ENCODE results near the gene NCF1. TPM values are rescaled to one million over a fixed set of nuclear protein-coding genes. Genes with fewer than 3 reads are reported as not detected.
A peak's percentile ranks its signal among the peaks of the same experiment; 100 is the strongest.
"Not testable (repeated sequence)": the region's sequence is repeated elsewhere in the genome, so short reads cannot be mapped to it uniquely, and the experiment has no call there.

Gene NCF1
- total and polyA plus RNA-seq, 8 donors: 0.32 to 4.6 (median 1.1) TPM; not detected in 1

DNA sequence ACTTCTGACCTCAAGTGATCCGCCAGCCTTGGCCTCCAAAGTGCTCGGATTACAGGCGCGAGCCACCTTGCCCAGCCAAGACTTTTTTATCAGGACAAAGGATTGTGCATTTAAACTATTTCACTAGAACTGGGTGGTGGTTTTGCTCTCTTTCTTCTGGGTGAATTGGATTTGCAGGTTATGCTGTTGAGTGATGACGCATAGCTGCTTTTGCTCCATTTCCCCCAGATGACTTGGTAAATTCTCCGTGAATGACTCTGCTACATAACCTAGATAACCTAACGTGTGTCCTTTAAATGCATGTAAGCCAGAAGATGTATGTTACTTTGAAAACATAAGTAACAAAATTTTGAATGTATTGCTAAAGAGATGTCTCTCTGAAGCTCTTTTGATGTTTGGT lies 15.5 kb upstream of the NCF1 start:
- H3K4me1 ChIP-seq; ATAC-seq; H3K36me3 ChIP-seq; H3K27ac ChIP-seq; FAIRE-seq; intact Hi-C loops (cut with DNase I); H3K27me3 ChIP-seq; DNase-seq; H3K9me3 ChIP-seq; H3K4me3 ChIP-seq: not testable (repeated sequence)
- no CpG with 5 or more reads among the region's 7 CpGs for WGBS, 2 donors

DNA sequence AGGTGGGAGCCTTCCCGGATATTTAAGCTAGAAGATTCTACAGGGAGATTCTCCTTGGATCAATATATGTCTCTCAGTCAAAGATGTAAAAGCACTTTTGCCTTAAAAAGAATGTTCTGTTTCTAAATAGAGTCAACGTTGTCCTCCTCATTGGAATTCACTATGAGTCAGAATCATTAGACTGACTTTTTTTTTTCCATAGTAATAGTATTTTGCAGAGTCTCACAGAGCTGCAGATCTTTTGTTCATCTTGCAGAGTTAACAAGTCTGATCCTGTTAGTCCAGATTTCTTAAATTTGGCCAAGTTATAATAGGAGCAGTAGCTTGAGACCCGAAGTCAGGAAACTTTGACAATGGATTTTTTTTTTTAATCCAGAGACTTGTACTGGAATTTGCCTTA lies 14.8 kb upstream of the NCF1 start:
- no CpG with 5 or more reads among the region's 3 CpGs for WGBS, 2 donors
- H3K27ac ChIP-seq; FAIRE-seq; H3K9me3 ChIP-seq; H3K4me1 ChIP-seq; H3K27me3 ChIP-seq; H3K36me3 ChIP-seq; H3K4me3 ChIP-seq; intact Hi-C loops (cut with DNase I); DNase-seq: not testable (repeated sequence)
- peak in 1 of 4 donors; percentile 22 for ATAC-seq

DNA sequence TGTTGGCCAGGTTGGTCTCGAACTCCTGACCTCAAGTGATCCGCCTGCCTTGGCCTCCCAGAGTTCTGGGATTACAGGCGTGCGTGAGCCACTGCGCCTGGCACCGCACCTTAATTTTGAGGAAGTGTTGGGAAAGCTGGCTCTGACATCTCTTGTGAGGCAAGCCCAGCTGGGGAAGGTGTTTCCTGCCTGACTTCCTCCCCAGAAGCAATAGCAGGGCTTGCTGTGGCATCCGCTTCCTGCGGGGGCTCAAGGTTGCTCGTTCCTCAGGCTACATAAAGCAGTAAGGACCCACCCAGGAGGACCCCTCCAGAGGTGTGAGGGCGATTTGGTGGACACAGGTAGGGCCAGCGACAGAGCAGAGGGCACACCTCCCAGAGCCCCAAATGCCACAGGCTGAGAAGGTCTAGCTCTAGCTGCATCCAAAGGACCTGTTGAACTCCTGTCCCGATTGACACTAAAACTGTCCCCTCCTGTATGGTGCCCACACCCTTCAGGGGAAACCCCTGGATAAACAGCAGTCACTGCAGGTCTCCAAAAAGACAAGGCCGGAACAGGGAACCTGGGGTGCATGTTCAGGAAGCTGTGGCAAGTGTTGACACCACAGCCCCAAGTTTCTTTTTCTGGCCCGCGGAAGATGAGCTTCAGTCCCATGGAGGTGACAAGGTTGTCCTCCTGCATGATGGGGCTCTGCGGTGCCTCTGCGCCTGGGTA lies 8.4 kb upstream of the NCF1 start:
- H3K36me3 ChIP-seq; H3K27me3 ChIP-seq; intact Hi-C loops (cut with DNase I); H3K9me3 ChIP-seq; H3K27ac ChIP-seq; H3K4me1 ChIP-seq; H3K4me3 ChIP-seq; FAIRE-seq; DNase-seq: not testable (repeated sequence)
- no CpG with 5 or more reads among the region's 17 CpGs for WGBS, 2 donors
- ATAC-seq: peak in 3 of 4 donors; percentile 23 to 46 (median 33)

DNA sequence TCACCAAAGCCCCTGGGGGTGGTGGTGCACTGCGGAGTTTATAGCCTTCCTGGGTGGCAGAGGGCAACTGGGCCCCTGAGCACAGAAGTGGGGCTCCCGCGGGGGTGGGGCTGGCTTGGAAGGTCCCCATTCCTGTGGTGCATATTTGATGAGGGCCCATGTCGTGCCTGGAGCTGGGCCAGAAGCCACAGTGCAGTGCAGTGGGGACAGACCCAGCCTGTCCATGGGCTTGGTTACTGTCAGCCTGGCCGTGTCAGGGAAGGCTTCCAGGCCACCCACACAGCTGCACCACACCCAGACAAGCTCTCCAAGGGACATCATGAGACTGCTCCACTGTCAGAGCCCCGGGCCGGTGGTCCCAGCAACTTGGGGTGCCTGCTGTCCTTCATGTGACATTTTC lies 7.3 kb upstream of the NCF1 start:
- H3K9me3 ChIP-seq; H3K4me1 ChIP-seq; FAIRE-seq; H3K4me3 ChIP-seq; H3K27me3 ChIP-seq; H3K27ac ChIP-seq; H3K36me3 ChIP-seq; DNase-seq; intact Hi-C loops (cut with DNase I): not testable (repeated sequence)
- no CpG with 5 or more reads among the region's 7 CpGs for WGBS, 2 donors
- ATAC-seq: peak in 3 of 4 donors; percentile 20 to 50 (median 33)

DNA sequence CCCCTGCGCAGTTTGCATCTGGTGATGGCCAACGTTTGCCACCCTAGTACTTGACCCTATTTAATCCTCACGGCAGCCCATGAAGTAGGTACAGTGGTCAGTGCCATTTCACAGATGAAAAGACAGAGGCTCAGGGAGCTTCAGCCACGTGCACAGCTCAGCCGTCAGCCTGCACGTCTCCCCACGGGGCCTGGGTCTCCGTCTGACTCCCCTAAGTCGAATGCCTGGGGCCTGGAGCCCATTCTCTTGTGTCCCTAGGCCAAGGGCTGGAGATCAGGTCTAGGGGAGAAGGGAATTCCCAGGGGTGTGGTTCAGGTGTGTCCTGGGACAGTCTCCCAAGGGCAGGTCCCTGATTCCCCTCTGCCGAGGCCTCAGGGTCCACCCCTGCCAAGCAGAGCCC lies 6.8 kb upstream of the NCF1 start:
- FAIRE-seq; H3K27ac ChIP-seq; H3K9me3 ChIP-seq; H3K4me3 ChIP-seq; H3K27me3 ChIP-seq; intact Hi-C loops (cut with DNase I); H3K4me1 ChIP-seq; H3K36me3 ChIP-seq: not testable (repeated sequence)
- DNase-seq: peak in 1 of 6 donors; percentile 5
- peak in 1 of 4 donors; percentile 19 for ATAC-seq
- 55 to 69% methylated on average over 8 of the region's 10 CpGs for WGBS, 2 donors

DNA sequence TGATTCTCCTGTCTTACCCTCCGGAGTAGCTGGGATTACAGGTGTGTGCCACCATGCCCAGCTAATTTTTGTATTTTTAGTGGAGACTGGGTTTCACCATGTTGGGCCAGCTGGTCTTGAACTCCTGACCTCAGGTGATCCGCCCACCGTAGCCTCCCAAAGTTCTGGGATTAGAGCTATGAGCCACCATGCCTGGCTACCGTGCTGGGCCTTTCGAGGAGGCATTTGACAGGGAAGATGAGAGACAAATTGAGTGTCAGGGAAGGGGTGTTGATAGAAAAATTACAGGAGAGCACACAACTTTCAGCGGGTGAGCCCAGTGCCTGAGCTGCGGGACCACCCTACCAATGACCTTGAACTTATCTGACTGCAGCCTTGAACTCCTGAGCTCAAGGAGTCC lies 3.7 kb upstream of the NCF1 start:
- FAIRE-seq; H3K27ac ChIP-seq; H3K27me3 ChIP-seq; intact Hi-C loops (cut with DNase I); H3K9me3 ChIP-seq; H3K4me1 ChIP-seq; H3K36me3 ChIP-seq; H3K4me3 ChIP-seq; DNase-seq; ATAC-seq: not testable (repeated sequence)
- 76 to 91% methylated on average over 4 of the region's 7 CpGs for WGBS, 2 donors

DNA sequence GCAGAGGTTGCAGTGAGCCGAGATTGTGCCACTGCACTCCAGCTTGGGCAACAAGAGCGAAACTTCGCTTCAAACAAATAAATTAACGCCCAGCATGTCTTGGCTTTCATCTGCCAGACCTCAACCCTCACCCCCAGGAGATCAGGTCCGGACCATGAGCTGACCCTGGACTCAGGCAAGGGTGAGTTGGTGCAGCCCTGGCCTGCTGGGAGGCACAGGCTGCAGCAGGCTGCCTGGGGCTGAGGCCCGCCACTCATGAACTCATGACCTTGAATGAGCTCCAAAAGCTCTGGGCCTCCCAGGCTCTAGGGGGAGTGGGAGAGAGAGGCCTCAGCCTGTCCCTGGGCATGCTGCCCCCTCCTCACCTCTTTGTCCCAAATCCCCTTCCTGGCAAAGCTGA lies 1.7 kb upstream of the NCF1 start:
- H3K4me1 ChIP-seq; intact Hi-C loops (cut with DNase I); H3K27ac ChIP-seq; H3K4me3 ChIP-seq; H3K36me3 ChIP-seq; H3K9me3 ChIP-seq; FAIRE-seq; H3K27me3 ChIP-seq: not testable (repeated sequence)
- 79 to 88% methylated on average over 6 of the region's 6 CpGs for WGBS, 2 donors
- peak in 1 of 6 donors; percentile 10 for DNase-seq
- peak in 2 of 4 donors; percentile 13 to 37 for ATAC-seq

DNA sequence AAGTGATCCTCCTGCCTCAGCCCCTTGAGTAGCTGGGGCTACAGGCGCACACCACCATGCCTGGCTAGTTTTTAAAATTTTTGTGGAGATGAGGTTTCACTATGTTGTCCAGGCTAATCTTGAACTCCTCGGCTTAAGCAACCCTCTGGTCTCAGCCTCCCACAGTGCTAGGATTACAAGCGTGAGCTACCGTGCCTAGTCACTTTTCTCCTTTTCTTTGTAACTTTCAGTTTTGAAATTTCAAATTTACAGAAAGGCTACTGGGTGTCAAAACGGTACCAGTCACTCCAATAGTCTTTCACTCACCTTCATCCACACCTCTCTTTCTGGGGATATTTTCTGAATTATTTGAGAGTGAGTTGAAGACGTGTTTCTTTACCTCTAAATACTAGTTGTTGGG lies 1.3 kb downstream of the NCF1 start:
- H3K4me1 ChIP-seq; ATAC-seq; intact Hi-C loops (cut with DNase I); DNase-seq; H3K27ac ChIP-seq; H3K36me3 ChIP-seq; H3K27me3 ChIP-seq; H3K4me3 ChIP-seq; H3K9me3 ChIP-seq; FAIRE-seq: not testable (repeated sequence)
- WGBS, 2 donors: no CpG with 5 or more reads among the region's 6 CpGs

DNA sequence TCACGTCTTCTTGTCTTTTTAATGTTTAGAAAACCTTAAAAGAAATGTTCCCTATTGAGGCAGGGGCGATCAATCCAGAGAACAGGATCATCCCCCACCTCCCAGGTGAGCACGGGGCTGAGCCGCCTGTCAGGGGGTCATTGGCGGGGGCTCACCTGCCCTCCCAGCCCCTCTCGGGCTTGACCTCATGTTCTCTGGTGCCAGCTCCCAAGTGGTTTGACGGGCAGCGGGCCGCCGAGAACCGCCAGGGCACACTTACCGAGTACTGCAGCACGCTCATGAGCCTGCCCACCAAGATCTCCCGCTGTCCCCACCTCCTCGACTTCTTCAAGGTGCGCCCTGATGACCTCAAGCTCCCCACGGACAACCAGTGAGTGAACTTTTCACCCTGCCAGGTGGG lies 5.2 kb downstream of the NCF1 start:
- H3K27ac ChIP-seq; H3K4me3 ChIP-seq; H3K4me1 ChIP-seq; ATAC-seq; H3K36me3 ChIP-seq; intact Hi-C loops (cut with DNase I); H3K27me3 ChIP-seq; FAIRE-seq; H3K9me3 ChIP-seq: not testable (repeated sequence)
- DNase-seq: peak in 1 of 6 donors; percentile 43
- WGBS, 2 donors: 72 to 83% methylated on average over 9 to 12 of the region's 17 CpGs

DNA sequence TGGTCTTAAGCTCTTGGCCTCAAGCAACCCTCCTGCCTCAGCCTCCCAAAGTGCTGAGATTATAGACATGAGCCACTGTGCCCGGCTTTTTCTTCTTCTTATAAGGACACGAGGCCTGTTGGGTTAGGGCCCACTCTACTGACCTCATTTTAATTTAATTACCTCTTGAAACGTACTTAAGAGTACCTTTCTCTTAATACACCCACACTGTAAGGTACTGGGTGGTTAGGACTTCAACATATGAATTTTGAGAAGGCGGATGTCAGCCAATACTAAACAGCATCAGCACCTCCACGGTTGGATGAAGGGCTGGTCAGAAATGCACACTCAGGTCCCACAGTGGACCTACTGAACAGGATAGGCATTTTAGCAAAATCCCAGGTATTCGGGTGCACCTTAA lies 7.9 kb downstream of the NCF1 start:
- H3K36me3 ChIP-seq; DNase-seq; ATAC-seq; H3K9me3 ChIP-seq; H3K27ac ChIP-seq; FAIRE-seq; H3K4me3 ChIP-seq; H3K4me1 ChIP-seq; H3K27me3 ChIP-seq; intact Hi-C loops (cut with DNase I): not testable (repeated sequence)
- WGBS, 2 donors: 74 to 78% methylated on average over 3 of the region's 6 CpGs

DNA sequence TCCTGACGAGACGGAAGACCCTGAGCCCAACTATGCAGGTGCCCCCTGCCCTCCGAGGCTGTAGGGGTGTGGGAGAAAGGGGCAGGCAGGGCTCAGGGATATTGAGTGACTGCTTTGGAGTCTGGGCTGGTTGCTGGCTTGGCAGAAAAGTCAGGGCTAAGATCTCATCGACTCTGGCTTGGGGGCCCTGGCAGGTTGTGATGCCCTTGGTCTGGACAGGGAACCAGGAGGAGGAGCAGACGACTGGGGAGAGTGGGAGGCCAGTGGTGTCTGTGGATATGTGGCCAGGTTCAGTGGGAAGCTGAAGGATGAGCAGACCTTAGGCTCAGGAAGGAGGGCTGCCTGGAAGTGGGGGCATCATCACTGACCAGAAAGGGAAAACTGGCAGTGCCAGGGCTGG lies 9.8 kb downstream of the NCF1 start:
- H3K9me3 ChIP-seq; H3K4me1 ChIP-seq; H3K4me3 ChIP-seq; intact Hi-C loops (cut with DNase I); H3K27ac ChIP-seq; H3K27me3 ChIP-seq; DNase-seq; FAIRE-seq; ATAC-seq; H3K36me3 ChIP-seq: not testable (repeated sequence)
- WGBS, 2 donors: 60 to 65% methylated on average over 2 to 5 of the region's 5 CpGs

DNA sequence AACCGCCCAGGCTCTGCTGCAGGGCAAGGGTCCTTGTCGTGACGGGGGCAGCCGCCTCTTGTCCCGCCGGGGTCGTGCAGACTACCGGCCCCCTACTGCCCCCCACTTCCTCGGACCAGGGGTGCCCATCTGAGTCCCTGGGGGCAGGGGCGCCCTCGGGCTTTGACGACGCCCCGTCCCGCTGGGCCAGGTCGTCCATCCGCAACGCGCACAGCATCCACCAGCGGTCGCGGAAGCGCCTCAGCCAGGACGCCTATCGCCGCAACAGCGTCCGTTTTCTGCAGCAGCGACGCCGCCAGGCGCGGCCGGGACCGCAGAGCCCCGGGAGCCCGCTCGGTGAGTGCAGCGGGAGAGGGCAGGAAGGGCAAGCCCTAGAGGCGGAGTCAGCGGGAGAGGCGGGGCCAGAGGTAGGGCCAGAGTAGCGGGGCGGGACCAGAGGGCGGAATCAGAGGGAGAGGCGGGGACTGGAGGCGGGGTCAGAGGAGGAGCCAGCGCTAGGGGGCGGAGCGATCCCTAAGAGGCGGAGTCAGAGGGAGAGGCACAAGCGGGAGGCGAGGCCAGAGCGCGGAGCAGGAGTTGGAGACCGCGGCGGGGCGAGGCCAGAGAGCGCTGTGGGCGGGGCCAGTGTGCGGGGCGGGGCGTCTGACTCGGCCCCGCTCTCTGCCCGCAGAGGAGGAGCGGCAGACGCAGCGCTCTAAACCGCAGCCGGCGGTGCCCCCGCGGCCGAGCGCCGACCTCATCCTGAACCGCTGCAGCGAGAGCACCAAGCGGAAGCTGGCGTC lies 14.7 kb downstream of the NCF1 start:
- DNase-seq: peak; percentile 92 to 99 (median 96)
- WGBS, 2 donors: 0 to 1% methylated on average over 5 to 44 of the region's 82 CpGs
- H3K27ac ChIP-seq; H3K4me1 ChIP-seq; intact Hi-C loops (cut with DNase I); H3K27me3 ChIP-seq; H3K9me3 ChIP-seq; H3K36me3 ChIP-seq: not testable (repeated sequence)
- peak; percentile 94 to 98 (median 96) for ATAC-seq
- peak; percentile 56 for FAIRE-seq
- peak overlapping the region in 1 of 4 donors; percentile 30 for H3K4me3 ChIP-seq
